Breast epithelium (tissue), 3 donors: Measurements from ENCODE around the gene GPR176.
"Not testable (repeated sequence)": the region's sequence is repeated elsewhere in the genome, so short reads cannot be mapped to it uniquely, and the experiment has no call there.

ENCODE experiments used
- CTCF ChIP-seq, 3 donors: fragments of 450-650 bp; IDR thresholded peaks; one replicate each; pipeline ENCODE4 v1.5.1; 2016 to 2017; ENCODE audit warnings: antibody characterized with exemption in 3 of 3, mild to moderate bottlenecking in 3 of 3, moderate library complexity in 3 of 3
- POLR2A ChIP-seq: fragments of 450-650 bp; IDR thresholded peaks from one replicate; pipeline ENCODE4 v1.6.1; 2016; ENCODE audit warnings: antibody characterized with exemption, mild to moderate bottlenecking, moderate library complexity
- POLR2AphosphoS5 ChIP-seq, 3 donors: sonication (generic); formaldehyde crosslinking; IDR thresholded peaks; one replicate each; pipeline ENCODE4 v1.6.1; 2017; ENCODE audit warnings: antibody characterized with exemption in 3 of 3

- TF ChIP-seq CTCF (IDR thresholded peaks at IDR 0.05); POLR2AphosphoS5 (IDR thresholded peaks at IDR 0.05); POLR2A: not testable (repeated sequence)
These were observed 107.4 kb downstream of the GPR176 start for GRCh38 chr15:39812651-39813050.
